HEK293 (cell line): Measurements from ENCODE around the gene WDR1.

Experiments used
- BCL11A ChIP-seq: fragments of 450-650 bp; formaldehyde crosslinking; IDR thresholded peaks from 2 replicates; pipeline ENCODE4 v1.5.1; 2016; ENCODE audit warnings: low read depth, missing biosample characterization, missing genetic modification characterization
- GFI1B ChIP-seq: fragments of 450-650 bp; formaldehyde crosslinking; IDR thresholded peaks from 2 replicates; pipeline ENCODE4 v1.5.1; 2016; ENCODE audit warnings: missing biosample characterization, missing genetic modification characterization
- GLIS2 ChIP-seq: fragments of 450-650 bp; formaldehyde crosslinking; IDR thresholded peaks from 2 replicates; pipeline ENCODE4 v1.5.1; 2016; ENCODE audit warnings: missing biosample characterization, missing genetic modification characterization
- HOXA7 ChIP-seq: sonication (generic); formaldehyde crosslinking; IDR thresholded peaks from 2 replicates; pipeline ENCODE4 v1.8.1; 2022; ENCODE audit warnings: missing genetic modification reagents, borderline replicate concordance
- SP2 ChIP-seq: fragments of 450-650 bp; formaldehyde crosslinking; IDR thresholded peaks from 2 replicates; pipeline ENCODE4 v1.5.1; 2016; ENCODE audit warnings: missing biosample characterization, missing genetic modification characterization
- ZNF214 ChIP-seq: fragments of 450-650 bp; formaldehyde crosslinking; IDR thresholded peaks from 2 replicates; pipeline ENCODE4 v1.5.1; 2017; ENCODE audit warnings: missing biosample characterization, mild to moderate bottlenecking, missing genetic modification characterization, borderline replicate concordance
- ZNF558 ChIP-seq: fragments of 450-650 bp; formaldehyde crosslinking; IDR thresholded peaks from 2 replicates; pipeline ENCODE4 v1.5.1; 2016; ENCODE audit warnings: missing biosample characterization, missing genetic modification characterization
- ZNF670 ChIP-seq: fragments of 450-650 bp; formaldehyde crosslinking; IDR thresholded peaks from 2 replicates; pipeline ENCODE4 v1.5.1; 2016; ENCODE audit warnings: missing biosample characterization, missing genetic modification characterization, low read depth
- TF ChIP-seq, protein P1 (sequence below): fragments of 450-650 bp; formaldehyde crosslinking; IDR thresholded peaks from 2 replicates; pipeline ENCODE4 v1.5.1; 2016; ENCODE audit warnings: missing biosample characterization, missing genetic modification characterization
- TF ChIP-seq, protein P2 (sequence below): fragments of 450-650 bp; IDR thresholded peaks from 2 replicates; pipeline ENCODE4 v1.5.1; 2018; ENCODE audit warnings: missing biosample characterization, missing genetic modification characterization
- TF ChIP-seq, protein P3 (sequence below): fragments of 450-650 bp; formaldehyde crosslinking; IDR thresholded peaks from 2 replicates; pipeline ENCODE4 v1.5.1; 2016; ENCODE audit warnings: missing biosample characterization, missing genetic modification characterization

DNA sequence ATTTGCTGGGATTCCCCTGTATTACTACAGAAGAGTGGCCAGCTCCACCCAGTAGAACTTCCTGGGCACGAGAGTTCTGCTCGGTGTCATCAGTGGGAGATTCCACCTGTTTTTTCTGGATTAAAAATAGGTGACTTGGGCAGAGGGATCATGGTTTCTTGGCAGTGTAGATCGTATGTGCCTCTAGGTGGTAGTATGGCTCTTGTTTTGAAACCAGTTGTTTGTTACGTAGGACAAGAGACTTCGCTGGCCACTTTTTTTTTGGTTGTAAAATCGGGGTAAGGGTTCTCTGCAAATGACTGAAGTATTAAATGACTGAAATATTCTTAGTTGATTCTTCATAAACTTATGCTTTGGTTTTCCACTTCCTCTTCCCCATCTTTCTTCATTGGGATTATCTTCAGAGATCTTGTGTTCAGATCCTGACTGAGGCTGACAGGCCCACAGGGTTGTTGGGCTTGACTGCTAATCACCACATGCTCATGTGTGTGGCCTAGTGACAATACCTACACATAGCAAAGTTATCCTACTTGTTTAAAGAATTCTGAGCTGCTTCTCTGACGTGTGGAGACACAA is 43.8 kb upstream of the WDR1 start:
- TF ChIP-seq GFI1B (tag by site-specific recombination) (no peak), GLIS2 (tag by site-specific recombination) (no peak), ZNF670 (tag by site-specific recombination) (no peak), HOXA7 (CRISPR knock-in tag) (no peak), SP2 (no peak), BCL11A (no peak), ZNF558 (tag by site-specific recombination) (no peak), ZNF214 (tag by site-specific recombination) (no peak)
- TF ChIP-seq, protein P1, sequence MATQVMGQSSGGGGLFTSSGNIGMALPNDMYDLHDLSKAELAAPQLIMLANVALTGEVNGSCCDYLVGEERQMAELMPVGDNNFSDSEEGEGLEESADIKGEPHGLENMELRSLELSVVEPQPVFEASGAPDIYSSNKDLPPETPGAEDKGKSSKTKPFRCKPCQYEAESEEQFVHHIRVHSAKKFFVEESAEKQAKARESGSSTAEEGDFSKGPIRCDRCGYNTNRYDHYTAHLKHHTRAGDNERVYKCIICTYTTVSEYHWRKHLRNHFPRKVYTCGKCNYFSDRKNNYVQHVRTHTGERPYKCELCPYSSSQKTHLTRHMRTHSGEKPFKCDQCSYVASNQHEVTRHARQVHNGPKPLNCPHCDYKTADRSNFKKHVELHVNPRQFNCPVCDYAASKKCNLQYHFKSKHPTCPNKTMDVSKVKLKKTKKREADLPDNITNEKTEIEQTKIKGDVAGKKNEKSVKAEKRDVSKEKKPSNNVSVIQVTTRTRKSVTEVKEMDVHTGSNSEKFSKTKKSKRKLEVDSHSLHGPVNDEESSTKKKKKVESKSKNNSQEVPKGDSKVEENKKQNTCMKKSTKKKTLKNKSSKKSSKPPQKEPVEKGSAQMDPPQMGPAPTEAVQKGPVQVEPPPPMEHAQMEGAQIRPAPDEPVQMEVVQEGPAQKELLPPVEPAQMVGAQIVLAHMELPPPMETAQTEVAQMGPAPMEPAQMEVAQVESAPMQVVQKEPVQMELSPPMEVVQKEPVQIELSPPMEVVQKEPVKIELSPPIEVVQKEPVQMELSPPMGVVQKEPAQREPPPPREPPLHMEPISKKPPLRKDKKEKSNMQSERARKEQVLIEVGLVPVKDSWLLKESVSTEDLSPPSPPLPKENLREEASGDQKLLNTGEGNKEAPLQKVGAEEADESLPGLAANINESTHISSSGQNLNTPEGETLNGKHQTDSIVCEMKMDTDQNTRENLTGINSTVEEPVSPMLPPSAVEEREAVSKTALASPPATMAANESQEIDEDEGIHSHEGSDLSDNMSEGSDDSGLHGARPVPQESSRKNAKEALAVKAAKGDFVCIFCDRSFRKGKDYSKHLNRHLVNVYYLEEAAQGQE, result no peak
- TF ChIP-seq, protein P2, sequence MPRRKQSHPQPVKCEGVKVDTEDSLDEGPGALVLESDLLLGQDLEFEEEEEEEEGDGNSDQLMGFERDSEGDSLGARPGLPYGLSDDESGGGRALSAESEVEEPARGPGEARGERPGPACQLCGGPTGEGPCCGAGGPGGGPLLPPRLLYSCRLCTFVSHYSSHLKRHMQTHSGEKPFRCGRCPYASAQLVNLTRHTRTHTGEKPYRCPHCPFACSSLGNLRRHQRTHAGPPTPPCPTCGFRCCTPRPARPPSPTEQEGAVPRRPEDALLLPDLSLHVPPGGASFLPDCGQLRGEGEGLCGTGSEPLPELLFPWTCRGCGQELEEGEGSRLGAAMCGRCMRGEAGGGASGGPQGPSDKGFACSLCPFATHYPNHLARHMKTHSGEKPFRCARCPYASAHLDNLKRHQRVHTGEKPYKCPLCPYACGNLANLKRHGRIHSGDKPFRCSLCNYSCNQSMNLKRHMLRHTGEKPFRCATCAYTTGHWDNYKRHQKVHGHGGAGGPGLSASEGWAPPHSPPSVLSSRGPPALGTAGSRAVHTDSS (tag by site-specific recombination), result no peak
- TF ChIP-seq, protein P3, sequence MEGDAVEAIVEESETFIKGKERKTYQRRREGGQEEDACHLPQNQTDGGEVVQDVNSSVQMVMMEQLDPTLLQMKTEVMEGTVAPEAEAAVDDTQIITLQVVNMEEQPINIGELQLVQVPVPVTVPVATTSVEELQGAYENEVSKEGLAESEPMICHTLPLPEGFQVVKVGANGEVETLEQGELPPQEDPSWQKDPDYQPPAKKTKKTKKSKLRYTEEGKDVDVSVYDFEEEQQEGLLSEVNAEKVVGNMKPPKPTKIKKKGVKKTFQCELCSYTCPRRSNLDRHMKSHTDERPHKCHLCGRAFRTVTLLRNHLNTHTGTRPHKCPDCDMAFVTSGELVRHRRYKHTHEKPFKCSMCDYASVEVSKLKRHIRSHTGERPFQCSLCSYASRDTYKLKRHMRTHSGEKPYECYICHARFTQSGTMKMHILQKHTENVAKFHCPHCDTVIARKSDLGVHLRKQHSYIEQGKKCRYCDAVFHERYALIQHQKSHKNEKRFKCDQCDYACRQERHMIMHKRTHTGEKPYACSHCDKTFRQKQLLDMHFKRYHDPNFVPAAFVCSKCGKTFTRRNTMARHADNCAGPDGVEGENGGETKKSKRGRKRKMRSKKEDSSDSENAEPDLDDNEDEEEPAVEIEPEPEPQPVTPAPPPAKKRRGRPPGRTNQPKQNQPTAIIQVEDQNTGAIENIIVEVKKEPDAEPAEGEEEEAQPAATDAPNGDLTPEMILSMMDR (tag by site-specific recombination), result no peak
